Natural killer cell treated with Interleukin-12 subunit alpha and Interleukin-12 subunit beta and Interleukin-15 and Interleukin-18, amount 100 ng/mL, for 72 hours (primary cell): ENCODE measurements around the gene AK1. TPM values are rescaled to one million over a fixed set of nuclear protein-coding genes. Genes with fewer than 3 reads are reported as not detected.

ENCODE experiments used
- ATAC-seq, 2 donors: fragments of 150-1000 bp; cut with Tn5 transposase in 1 of 2; sonication (Bioruptor Pico), chemical (Tn5 transposase) in 1 of 2; 2 replicates each; pipeline ENCODE4 v1.10.0; 2021
- DNase-seq: peaks from one replicate; pipeline ENCODE4 v3.0.0; 2022; ENCODE audit warnings: low spot score
- H3K27ac Mint-ChIP-seq, 2 donors: 1 replicate in 1 of 2; 2 replicates in 1 of 2; pipeline ENCODE4 v1.8.0; 2022; ENCODE audit warnings: mixed read lengths in 2 of 2, mild to moderate bottlenecking in 1 of 2, moderate library complexity in 1 of 2
- H3K27me3 Mint-ChIP-seq, 2 donors: 1 replicate in 1 of 2; 2 replicates in 1 of 2; pipeline ENCODE4 v1.8.0; 2022; ENCODE audit warnings: mixed read lengths in 2 of 2
- H3K36me3 Mint-ChIP-seq: one replicate; pipeline ENCODE4 v1.8.0; 2022; ENCODE audit warnings: mixed read lengths
- H3K4me1 Mint-ChIP-seq, 2 donors: 1 replicate in 1 of 2; 2 replicates in 1 of 2; pipeline ENCODE4 v1.8.0; 2022; ENCODE audit warnings: low read depth in 2 of 2, mixed read lengths in 2 of 2, mild to moderate bottlenecking in 1 of 2
- H3K4me3 Mint-ChIP-seq: one replicate; pipeline ENCODE4 v1.8.0; 2022; ENCODE audit warnings: mixed read lengths
- H3K9me3 Mint-ChIP-seq: 2 replicates; pipeline ENCODE4 v1.8.0; 2022; ENCODE audit warnings: mixed read lengths
- total RNA-seq, 2 donors: library from RNA; stranded (reverse); gene quantifications; one replicate each; pipeline ENCODE4 v1.2.3, GENCODE V29; 2022

The AK1 gene
- total RNA-seq, 2 donors from 2014 or later, result 11.5 to 13.0 TPM

DNA sequence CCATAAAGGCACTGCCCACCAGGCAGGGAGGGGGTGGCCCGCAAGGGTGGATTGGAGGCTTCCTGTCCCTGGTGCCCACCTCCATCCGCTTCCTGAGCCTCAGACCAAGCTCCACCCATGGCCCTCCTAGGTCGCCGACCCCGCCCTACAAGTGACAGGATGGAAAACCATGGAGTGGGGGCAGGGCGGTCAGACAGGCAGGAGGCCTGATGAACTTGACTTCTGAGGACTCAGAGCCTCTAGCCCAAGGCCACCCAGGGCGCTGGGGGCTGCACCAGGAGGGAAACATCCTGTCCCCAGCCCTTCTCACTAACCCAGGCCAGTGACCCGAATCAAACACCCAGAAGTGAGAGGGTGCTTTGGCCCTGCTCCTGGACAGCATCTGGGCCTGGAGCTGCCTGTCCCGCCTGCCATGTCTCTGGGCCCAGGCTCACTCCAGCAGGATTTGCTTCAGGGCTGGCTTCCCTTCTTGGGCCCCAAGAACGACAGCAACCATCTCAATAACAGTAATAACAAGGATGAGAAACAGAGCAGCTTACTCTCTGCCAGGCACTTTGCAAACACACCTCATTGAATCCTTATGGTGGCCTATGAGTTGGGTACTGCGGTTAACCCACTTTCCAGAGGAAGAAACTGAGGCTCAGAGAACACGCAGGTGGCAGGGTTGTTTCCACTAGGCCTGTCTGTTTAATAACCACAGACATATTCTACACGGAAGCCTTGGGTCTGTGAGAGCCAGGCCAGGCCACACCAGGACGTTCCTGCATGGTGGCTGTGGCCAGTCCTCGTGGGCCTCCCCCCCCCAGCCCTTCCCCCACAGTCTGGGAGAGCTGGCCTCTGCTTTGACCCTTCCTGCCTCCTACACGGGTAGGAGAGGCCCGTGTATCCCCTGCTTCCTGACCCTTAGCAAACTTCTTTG, 26.3 kb upstream of the AK1 start:
- DNase-seq (peak; percentile 88), ATAC-seq (peak; percentile 57 to 65)
- Mint-ChIP-seq H3K4me3 (peak overlapping the region; percentile 97), H3K9me3 (no peaks in the 10 kb centered on the region), H3K4me1 (peaks cover 34 to 46% of the 10 kb centered on the region in 2 donors), H3K36me3 (no peaks in the 10 kb centered on the region), H3K27ac (peak overlapping the region; percentile 100), H3K27me3 (no peaks in the 10 kb centered on the region)

DNA sequence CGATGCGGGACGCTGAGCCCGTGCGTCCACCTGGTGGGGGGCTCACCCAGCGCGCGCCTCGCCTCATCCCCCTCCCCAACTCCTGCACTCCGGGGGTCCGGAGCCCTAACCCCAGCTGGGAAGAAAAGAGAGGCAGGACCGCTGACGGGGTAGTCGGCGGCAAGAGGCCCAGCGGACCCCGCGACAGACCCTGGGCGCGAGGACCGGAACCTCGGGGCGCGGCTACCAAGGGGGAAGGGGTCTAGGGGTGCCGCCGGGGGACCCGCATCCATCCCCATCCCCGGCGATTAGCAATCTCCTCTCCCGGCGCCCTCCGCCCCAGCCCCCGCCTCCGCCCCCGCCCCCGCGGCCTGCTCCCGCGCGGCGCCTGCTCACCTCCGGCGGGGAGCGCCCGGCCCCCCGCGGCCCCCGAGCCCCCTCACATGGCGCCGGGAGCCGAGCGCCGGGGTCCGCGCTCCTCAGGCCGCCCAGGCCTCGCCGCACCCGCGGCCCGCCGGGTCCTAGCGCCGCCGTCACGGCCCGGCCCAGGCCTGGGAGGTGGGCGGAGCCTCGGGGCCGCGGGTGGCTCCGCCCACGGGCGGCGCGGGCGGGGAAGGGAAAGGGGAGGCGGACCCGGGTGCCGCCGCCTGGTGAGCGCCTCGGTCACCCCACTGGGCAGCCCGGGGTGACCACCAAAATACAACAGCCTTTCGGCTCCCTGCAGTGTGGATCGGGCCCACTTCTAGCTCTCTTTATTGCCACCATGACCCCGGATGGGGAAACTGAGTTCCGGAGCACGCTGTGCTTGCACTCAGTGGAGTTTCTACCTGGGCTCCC, 21.9 kb upstream of the AK1 start, which contains the start of gene ST6GALNAC6:
Gene ST6GALNAC6 (minus strand): TSS at position 476 of the 816 bp plus-strand sequence. CDS start 1,622 bp downstream, outside the sequence.
- H3K4me1 Mint-ChIP-seq, result peaks cover 28 to 31% of the 10 kb centered on the region in 2 donors
- H3K4me3 Mint-ChIP-seq, result peak within 1 kb of the TSS; percentile 82
- no peaks in the 10 kb centered on the region for H3K27me3 Mint-ChIP-seq
- DNase-seq, result peak; percentile 85
- ATAC-seq, result peak; percentile 90 to 93
- H3K36me3 Mint-ChIP-seq, result peaks cover 12% of the 10 kb centered on the region
- no peaks in the 10 kb centered on the region for H3K9me3 Mint-ChIP-seq
- H3K27ac Mint-ChIP-seq, result peak within 1 kb of the TSS; percentile 64 to 78

DNA sequence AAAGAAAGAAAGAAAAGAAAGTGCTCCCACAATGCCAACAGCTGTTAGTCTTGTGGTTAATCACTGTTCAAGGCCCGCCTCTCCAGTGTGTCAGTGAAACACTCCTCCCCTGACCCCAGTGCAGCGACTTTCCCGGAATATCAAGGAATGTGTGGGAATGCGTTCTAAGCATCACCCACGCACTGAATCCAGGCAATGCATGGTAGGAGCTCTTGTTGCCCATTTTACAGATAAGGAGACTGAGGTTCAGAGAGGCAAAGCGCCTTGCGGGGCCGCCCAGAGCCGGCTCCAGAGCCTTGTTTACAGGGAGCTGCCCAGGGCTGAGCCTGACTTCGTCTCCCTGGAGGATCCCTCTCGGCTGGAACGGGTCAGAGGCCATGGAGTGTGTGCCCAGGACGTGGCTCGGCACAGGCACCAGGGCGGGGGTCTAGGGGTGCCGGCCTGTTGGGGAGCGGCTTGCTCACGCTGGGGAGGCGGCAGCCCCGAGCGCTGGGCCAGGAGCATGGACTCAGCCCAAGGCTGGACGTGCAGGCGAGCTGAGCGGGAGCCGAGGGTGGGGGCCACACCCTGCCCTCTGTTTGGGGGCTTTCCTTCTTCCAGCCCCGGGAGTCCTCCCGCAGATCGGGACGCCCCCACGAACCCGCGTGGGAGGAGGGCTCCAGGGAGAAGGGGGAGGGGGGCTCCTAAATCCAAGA, 21.1 kb upstream of the AK1 start:
- Mint-ChIP-seq H3K27me3 (no peaks in the 10 kb centered on the region), H3K9me3 (no peaks in the 10 kb centered on the region), H3K36me3 (peaks cover 19% of the 10 kb centered on the region), H3K27ac (peak overlapping the region; percentile 64 to 78), H3K4me1 (peaks cover 25 to 29% of the 10 kb centered on the region in 2 donors), H3K4me3 (peak overlapping the region; percentile 82)
- DNase-seq (peak; percentile 70), ATAC-seq (peak; percentile 22 to 50)

DNA sequence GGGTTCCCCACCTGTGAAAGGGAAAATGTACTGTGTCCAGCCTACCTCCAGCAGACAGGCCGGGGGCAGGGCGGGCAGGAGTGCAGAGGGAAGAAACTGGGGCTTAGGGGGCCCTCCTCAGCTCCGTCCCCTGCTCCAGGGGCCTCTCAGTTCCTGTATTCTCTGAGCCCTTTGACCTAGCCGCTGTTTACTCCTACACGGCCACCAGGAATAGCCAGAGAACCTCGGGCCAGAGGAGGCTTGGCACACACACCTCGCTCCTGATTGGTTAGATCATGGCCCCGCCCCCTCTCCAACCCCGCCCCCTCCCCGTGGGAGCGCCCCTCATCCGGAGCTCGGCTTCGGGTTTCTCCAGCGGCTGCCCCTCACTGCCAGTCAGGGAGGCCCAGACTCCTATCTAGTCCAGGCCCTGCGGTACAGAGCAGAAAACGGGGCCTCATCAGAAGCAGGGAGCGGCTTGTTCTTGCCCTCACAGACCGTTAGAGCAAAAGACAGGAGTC, 19.8 kb upstream of the AK1 start:
- ATAC-seq, result peak; percentile 24 to 53
- Mint-ChIP-seq H3K4me3 (peak overlapping the region; percentile 34), H3K4me1 (peaks cover 18 to 31% of the 10 kb centered on the region in 2 donors), H3K9me3 (no peaks in the 10 kb centered on the region), H3K36me3 (peaks cover 32% of the 10 kb centered on the region), H3K27ac (no peak overlapping the region), H3K27me3 (no peaks in the 10 kb centered on the region)
- peak; percentile 56 for DNase-seq

DNA sequence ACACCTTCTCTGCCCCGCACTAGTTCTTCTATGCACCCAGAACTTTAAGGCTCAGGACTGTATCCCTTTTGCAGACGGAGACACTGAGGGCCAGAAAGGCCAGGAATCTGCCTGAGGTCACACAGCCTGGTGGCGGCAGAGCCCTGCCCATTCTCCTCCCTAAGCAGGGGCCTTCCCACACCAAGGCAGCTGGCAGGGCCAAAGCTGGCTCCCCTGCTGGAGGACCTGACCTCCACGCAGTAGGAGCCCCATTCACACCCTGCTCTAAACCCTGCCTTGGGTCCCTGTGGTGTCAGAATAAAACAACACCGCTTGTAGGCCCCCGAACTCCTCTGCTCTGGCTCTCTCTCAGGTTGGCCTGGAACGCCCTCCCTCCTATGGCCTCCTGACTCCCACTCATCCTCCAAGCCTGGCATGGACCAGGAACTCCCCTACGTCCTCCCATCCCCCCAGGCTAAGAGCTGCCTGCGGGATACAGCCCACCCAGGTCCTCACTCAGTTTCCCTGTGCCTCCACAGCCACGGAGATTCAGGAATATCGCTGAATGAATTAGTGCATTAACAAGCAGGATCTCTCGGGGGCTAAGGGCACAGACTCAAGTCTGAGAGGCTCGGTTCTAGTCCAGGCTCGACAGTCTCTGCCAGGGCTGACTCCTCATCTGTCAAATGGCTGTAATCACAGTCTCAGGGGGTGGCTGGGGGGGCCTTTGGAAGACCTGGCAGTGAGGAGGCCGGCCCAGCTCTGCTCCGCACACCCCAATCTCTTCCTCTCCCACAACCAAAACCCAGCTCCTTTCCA, 19.1 kb upstream of the AK1 start:
- H3K27me3 Mint-ChIP-seq, result no peaks in the 10 kb centered on the region
- DNase-seq (peak; percentile 58), ATAC-seq (no peak)
- H3K9me3 Mint-ChIP-seq, result no peaks in the 10 kb centered on the region
- peaks cover 32% of the 10 kb centered on the region for H3K36me3 Mint-ChIP-seq
- peaks cover 18 to 31% of the 10 kb centered on the region in 2 donors for H3K4me1 Mint-ChIP-seq
- no peak overlapping the region for H3K27ac Mint-ChIP-seq
- no peak overlapping the region for H3K4me3 Mint-ChIP-seq

DNA sequence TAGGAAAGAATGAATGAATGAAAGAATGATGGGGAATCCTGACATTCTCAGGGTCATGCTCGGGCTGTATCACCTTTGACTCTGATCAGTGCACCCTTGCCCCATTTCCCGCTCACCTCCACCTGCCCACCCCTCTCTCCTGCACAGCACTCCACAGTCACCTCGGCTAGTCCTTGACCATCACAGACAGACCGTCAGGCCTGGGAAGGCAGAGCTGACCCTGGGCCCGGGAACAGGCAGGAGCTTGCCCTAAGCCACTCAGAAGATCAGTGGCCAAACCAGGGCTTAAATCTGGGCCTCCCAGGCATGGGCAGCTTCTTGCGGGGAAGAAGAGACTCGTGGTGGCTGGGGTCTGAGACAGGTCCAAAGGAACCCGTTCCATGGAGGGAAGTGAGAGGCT, 18.3 kb upstream of the AK1 start:
- Mint-ChIP-seq H3K27ac (peak overlapping the region in 1 of 2 donors; percentile 35), H3K4me3 (no peak overlapping the region), H3K27me3 (no peaks in the 10 kb centered on the region), H3K36me3 (peaks cover 32% of the 10 kb centered on the region), H3K4me1 (peaks cover 14 to 32% of the 10 kb centered on the region in 2 donors), H3K9me3 (no peaks in the 10 kb centered on the region)
- ATAC-seq (no peak), DNase-seq (peak; percentile 29)

DNA sequence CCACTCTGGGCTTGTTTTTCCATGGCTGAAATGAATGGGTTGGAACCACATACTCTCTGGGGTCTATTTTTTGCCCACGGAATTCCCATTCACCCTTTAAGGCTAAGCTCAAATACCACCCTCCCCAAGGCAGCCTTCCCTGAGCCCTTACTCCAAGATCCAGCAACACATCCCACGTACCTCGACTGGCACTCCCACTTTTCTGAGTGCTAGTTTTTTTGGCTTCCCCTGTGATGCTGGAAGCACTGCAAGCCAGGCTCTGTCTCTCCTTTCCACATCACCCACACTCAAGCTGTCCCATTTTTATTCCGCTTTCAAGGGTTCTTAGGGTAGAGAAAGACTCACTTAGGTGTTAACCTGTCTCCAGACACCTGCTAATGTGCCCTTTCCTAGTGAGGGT, 15.9 kb upstream of the AK1 start:
- no peak overlapping the region for H3K4me3 Mint-ChIP-seq
- H3K27ac Mint-ChIP-seq, result no peak overlapping the region

DNA sequence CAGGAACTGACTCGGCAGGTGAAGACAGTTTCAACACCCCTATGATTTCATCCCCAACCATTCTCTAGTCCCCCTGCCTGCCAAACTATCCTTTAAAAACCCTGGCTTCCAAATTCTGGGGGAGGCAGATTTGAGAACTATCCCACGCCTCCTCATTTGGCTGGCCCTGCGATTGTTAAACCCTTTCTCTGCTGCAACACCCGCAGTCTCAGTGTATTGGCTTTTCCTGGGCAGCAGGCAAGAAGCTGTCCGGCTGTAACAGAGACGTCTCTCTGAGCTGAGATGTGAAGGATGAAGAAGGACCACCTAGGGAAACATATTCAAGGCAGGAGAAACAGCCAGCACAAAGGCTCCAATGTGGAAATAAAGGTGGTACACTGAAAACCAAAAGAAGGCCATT, 15.4 kb upstream of the AK1 start:
- peaks cover 8 to 27% of the 10 kb centered on the region in 2 donors for H3K4me1 Mint-ChIP-seq

More for the DNA sequence above, 15.9 kb upstream of the AK1 start:
- ATAC-seq, result no peak
- Mint-ChIP-seq H3K9me3 (no peaks in the 10 kb centered on the region), H3K27me3 (no peaks in the 10 kb centered on the region), H3K4me1 (peaks cover 11 to 28% of the 10 kb centered on the region in 2 donors), H3K36me3 (peaks cover 32% of the 10 kb centered on the region)
- DNase-seq, result peak; percentile 42

DNA sequence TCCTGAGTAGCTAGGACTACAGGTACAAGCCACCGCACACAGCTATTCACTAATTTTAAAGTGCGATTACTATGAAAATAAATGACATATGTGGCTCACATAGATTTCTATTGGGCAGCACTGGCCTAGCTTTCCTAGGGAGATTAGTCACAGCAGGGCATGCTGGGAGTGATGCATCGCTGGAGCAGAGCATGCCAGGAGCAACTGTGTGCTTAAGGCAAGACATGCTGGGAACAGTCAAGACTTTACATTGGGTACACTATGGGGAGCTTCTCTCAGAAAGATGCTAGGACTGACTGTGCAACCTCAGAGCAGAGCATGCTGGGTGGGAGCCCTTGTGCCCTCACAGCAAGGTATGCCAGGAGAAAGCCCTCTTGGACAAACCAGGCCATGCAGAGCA, 12.6 kb upstream of the AK1 start:
- no peak for ATAC-seq
- peak; percentile 5 for DNase-seq
- no peak overlapping the region for H3K4me3 Mint-ChIP-seq
- no peaks in the 10 kb centered on the region for H3K9me3 Mint-ChIP-seq
- peaks cover 7 to 24% of the 10 kb centered on the region in 2 donors for H3K4me1 Mint-ChIP-seq
- no peak overlapping the region for H3K27ac Mint-ChIP-seq
- H3K27me3 Mint-ChIP-seq, result no peaks in the 10 kb centered on the region
- H3K36me3 Mint-ChIP-seq, result peaks cover 25% of the 10 kb centered on the region

More for the DNA sequence above, 15.4 kb upstream of the AK1 start:
- H3K36me3 Mint-ChIP-seq, result peaks cover 32% of the 10 kb centered on the region
- no peak overlapping the region for H3K4me3 Mint-ChIP-seq
- H3K27ac Mint-ChIP-seq, result peak overlapping the region in 1 of 2 donors; percentile 32
- no peaks in the 10 kb centered on the region for H3K27me3 Mint-ChIP-seq
- peak; percentile 46 for DNase-seq
- no peaks in the 10 kb centered on the region for H3K9me3 Mint-ChIP-seq
- ATAC-seq, result no peak

DNA sequence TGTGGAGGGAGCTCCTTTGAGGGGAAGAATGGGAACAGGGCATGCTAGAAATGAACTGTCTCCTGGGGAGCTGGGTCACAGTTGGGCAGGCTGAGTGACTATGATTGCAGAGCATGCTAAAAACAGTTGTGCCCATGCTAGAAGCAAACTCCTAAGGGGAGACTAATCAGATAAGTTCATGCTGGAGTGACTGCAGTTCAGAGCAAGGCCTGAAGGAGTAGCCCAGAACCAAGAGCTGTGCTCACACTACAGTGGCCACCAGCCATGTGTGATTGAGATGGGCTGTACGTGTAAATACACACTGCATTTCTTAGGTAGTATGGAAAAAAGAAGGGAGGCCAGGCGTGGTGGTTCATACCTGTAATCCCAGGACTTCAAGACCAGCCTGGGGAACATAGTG, 10.3 kb upstream of the AK1 start:
- peaks cover 6% of the 10 kb centered on the region for H3K36me3 Mint-ChIP-seq
- DNase-seq (peak; percentile 13), ATAC-seq (no peak)

DNA sequence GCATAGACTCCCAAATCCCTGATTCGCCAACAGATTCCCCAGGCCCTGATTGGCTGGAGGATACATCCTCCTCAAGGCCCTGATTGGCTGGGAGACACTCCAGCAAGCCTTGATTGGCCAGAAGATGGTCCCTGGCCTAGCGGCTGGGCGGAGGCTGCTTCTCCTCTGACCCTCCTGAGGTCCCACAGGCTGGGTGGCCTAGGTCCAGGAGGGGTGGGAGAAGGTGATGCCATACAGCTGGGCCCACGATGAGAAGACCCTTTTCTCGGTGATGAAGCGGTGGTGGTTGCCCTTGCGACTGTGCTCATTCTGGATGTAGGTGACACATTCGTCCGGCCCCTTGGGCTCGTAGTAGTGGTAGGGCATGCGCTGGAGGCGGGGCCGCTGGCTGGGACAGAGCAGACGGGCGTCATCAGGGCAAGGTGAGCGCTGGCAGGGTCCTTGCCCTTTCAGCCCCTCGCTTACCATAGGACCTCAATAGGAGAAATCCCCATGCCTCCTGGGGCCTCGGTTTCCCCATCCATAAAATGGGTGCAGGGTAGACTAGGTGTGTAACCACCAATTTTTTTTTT, 9.0 kb upstream of the AK1 start:
- Mint-ChIP-seq H3K4me1 (peaks cover 13 to 20% of the 10 kb centered on the region in 2 donors), H3K9me3 (no peaks in the 10 kb centered on the region), H3K36me3 (no peaks in the 10 kb centered on the region), H3K27me3 (no peaks in the 10 kb centered on the region), H3K4me3 (no peak overlapping the region), H3K27ac (no peak overlapping the region)
- ATAC-seq (no peak), DNase-seq (peak; percentile 35)

More for the DNA sequence above, 10.3 kb upstream of the AK1 start:
- no peaks in the 10 kb centered on the region for H3K9me3 Mint-ChIP-seq
- peaks cover 13 to 22% of the 10 kb centered on the region in 2 donors for H3K4me1 Mint-ChIP-seq
- H3K4me3 Mint-ChIP-seq, result no peak overlapping the region
- no peak overlapping the region for H3K27ac Mint-ChIP-seq
- H3K27me3 Mint-ChIP-seq, result no peaks in the 10 kb centered on the region

DNA sequence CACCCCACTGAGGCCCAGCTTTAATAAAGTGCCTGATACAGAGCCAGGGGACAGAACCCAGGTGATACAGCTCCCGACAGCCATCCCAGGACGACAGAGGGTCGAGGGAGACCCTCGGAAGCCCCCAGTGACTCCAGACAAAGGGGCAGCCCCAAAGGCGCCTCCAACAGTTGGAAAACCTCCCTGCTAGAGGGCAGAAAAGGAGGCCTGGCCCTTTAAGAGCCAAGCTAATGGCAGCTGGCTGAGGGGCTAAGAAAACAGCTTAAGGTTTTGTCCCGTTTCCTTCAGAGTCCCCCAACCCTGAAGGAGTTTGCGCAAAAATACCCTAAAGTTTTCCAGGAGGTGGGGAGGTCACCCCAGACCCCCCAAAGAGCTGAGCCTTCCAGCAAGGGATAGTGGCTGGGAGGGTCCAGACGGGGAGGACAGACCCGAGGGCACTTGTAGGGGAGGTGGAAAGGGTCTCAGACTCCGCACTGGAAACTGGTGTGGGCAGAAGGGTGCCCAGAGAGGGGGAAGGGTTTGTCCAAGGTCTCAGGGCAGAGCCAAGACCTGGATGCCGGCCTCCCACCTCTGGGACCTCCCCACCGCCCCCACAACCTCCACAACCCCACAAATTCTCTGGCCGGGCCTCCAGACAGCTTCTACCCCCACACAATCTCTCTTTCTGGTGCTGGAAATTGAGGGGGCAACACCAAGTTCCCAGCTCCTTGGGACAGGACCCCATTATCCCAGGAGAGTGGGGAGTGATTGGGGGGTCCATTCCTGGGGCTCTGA, 8.2 kb upstream of the AK1 start:
- Mint-ChIP-seq H3K27me3 (no peaks in the 10 kb centered on the region), H3K4me3 (no peak overlapping the region), H3K27ac (no peak overlapping the region), H3K4me1 (peaks cover 13 to 18% of the 10 kb centered on the region in 2 donors), H3K9me3 (no peaks in the 10 kb centered on the region), H3K36me3 (no peaks in the 10 kb centered on the region)
- DNase-seq (peak; percentile 52), ATAC-seq (no peak)
